Neural crest cell (in vitro differentiated cells): ENCODE results near the gene USP31. TPM values are rescaled to one million over a fixed set of nuclear protein-coding genes. Genes with fewer than 3 reads are reported as not detected.
A peak's percentile ranks its signal among the peaks of the same experiment; 100 is the strongest.

Source experiments
- DNase-seq: peaks from one replicate; pipeline ENCODE4 v3.0.0; 2021; ENCODE audit warnings: low read depth, mixed read lengths, low spot score
- H3K27ac Mint-ChIP-seq: one replicate; pipeline ENCODE4 v1.8.0; 2021; ENCODE audit warnings: mild to moderate bottlenecking, mixed read lengths; ENCODE audit not compliant: unreplicated experiment
- H3K27me3 Mint-ChIP-seq: 2 replicates; pipeline ENCODE4 v1.8.0; 2021; ENCODE audit warnings: low read depth, mild to moderate bottlenecking, mixed read lengths
- H3K36me3 Mint-ChIP-seq: 2 replicates; pipeline ENCODE4 v1.8.0; 2021; ENCODE audit warnings: low read depth, mild to moderate bottlenecking, mixed read lengths
- H3K4me1 Mint-ChIP-seq: 2 replicates; pipeline ENCODE4 v1.8.0; 2021; ENCODE audit warnings: mixed read lengths
- H3K4me3 Mint-ChIP-seq: one replicate; pipeline ENCODE4 v1.8.0; 2021; ENCODE audit warnings: mild to moderate bottlenecking, mixed read lengths
- H3K9me3 Mint-ChIP-seq: 2 replicates; pipeline ENCODE4 v1.8.0; 2021; ENCODE audit warnings: mixed read lengths
- total RNA-seq: library from RNA; stranded (reverse); gene quantifications from 2 replicates; pipeline ENCODE4 v1.2.1, GENCODE V29; 2021
- TF ChIP-seq, protein P1 (sequence below): fragments of 200-600 bp; sonication (generic); conservative IDR thresholded peaks from 2 replicates; pipeline ENCODE4 v1.5.0; 2021; ENCODE audit warnings: antibody characterized with exemption, mild to moderate bottlenecking

Gene USP31
- total RNA-seq, 1 donor from 2014 or later: 13.7 TPM

GRCh38 chr16:23182206-23182678, 33.0 kb upstream of the USP31 start:
- TF ChIP-seq, protein P1, sequence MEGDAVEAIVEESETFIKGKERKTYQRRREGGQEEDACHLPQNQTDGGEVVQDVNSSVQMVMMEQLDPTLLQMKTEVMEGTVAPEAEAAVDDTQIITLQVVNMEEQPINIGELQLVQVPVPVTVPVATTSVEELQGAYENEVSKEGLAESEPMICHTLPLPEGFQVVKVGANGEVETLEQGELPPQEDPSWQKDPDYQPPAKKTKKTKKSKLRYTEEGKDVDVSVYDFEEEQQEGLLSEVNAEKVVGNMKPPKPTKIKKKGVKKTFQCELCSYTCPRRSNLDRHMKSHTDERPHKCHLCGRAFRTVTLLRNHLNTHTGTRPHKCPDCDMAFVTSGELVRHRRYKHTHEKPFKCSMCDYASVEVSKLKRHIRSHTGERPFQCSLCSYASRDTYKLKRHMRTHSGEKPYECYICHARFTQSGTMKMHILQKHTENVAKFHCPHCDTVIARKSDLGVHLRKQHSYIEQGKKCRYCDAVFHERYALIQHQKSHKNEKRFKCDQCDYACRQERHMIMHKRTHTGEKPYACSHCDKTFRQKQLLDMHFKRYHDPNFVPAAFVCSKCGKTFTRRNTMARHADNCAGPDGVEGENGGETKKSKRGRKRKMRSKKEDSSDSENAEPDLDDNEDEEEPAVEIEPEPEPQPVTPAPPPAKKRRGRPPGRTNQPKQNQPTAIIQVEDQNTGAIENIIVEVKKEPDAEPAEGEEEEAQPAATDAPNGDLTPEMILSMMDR: peak; percentile 92
- Mint-ChIP-seq H3K36me3 (no peaks in the 10 kb centered on the region), H3K9me3 (no peaks in the 10 kb centered on the region), H3K27ac (no peak overlapping the region), H3K4me3 (peak overlapping the region; percentile 32), H3K4me1 (peaks cover 5% of the 10 kb centered on the region), H3K27me3 (peaks cover 82% of the 10 kb centered on the region)
- peak; percentile 69 for DNase-seq

GRCh38 chr16:23181506-23181905, 32.3 kb upstream of the USP31 start:
- peaks cover 78% of the 10 kb centered on the region for H3K27me3 Mint-ChIP-seq
- H3K36me3 Mint-ChIP-seq: no peaks in the 10 kb centered on the region

GRCh38 chr16:23175651-23176050, 26.4 kb upstream of the USP31 start:
- Mint-ChIP-seq H3K36me3 (no peaks in the 10 kb centered on the region), H3K27ac (no peak overlapping the region), H3K9me3 (no peaks in the 10 kb centered on the region), H3K4me3 (no peak overlapping the region), H3K4me1 (no peaks in the 10 kb centered on the region), H3K27me3 (peaks cover 70% of the 10 kb centered on the region)
- TF ChIP-seq, protein P1: no peak
- DNase-seq: no peak

More at GRCh38 chr16:23181506-23181905, 32.3 kb upstream of the USP31 start:
- TF ChIP-seq, protein P1: no peak
- Mint-ChIP-seq H3K9me3 (no peaks in the 10 kb centered on the region), H3K4me1 (peaks cover 5% of the 10 kb centered on the region), H3K27ac (no peak overlapping the region), H3K4me3 (no peak overlapping the region)
- no peak for DNase-seq

- Mint-ChIP-seq H3K27ac (no peak overlapping the region), H3K9me3 (no peaks in the 10 kb centered on the region), H3K4me3 (no peak overlapping the region), H3K36me3 (no peaks in the 10 kb centered on the region), H3K27me3 (peaks cover 74% of the 10 kb centered on the region), H3K4me1 (no peaks in the 10 kb centered on the region)
- no peak for DNase-seq
- TF ChIP-seq, protein P1: no peak
Observed at GRCh38 chr16:23174622-23175021, 25.4 kb upstream of the USP31 start.

DNA sequence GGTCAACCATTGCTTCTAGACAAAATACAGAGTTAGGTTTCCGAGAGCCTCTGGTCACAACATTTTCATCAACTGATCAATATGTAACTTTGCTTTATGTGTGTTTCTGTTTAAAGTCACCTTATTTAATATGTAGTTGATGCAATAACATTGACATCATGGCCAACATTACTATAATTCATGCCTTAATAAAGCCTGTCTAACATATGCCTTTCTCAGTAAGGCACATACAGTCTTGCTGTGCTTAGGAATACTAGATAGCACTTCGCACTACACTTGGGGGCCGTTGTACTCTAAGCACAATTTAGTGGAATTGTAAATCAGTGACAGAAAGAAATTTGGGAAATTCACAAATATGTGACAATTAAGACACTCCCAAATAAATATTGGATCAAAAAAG, 23.7 kb upstream of the USP31 start:
- no peak overlapping the region for H3K27ac Mint-ChIP-seq
- H3K36me3 Mint-ChIP-seq: no peaks in the 10 kb centered on the region
- no peak overlapping the region for H3K4me3 Mint-ChIP-seq
- peaks cover 71% of the 10 kb centered on the region for H3K27me3 Mint-ChIP-seq
- TF ChIP-seq, protein P1: no peak
- no peaks in the 10 kb centered on the region for H3K9me3 Mint-ChIP-seq
- no peaks in the 10 kb centered on the region for H3K4me1 Mint-ChIP-seq
- no peak for DNase-seq

DNA sequence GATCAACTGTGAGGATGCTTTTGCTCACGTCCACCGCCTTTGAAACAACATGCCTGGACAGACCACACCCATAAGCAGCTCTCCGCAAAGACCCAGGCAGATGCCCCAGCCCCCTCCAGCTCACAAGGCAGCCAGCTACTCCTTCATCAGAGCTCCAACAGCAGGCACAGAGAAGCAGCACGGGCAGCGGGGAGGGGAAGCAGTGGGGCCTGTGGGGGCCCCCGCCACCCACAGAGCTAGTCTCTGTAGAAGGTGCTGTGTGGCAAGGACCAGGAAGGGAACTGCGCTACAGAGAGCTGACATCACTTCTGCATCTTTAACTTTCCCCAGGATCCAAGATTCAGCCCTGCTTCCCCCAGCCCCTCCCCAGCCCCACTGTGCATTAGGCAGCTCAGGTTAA, 23.3 kb upstream of the USP31 start:
- no peaks in the 10 kb centered on the region for H3K36me3 Mint-ChIP-seq
- H3K4me1 Mint-ChIP-seq: no peaks in the 10 kb centered on the region
- no peaks in the 10 kb centered on the region for H3K9me3 Mint-ChIP-seq
- TF ChIP-seq, protein P1: no peak
- no peak overlapping the region for H3K4me3 Mint-ChIP-seq
- H3K27me3 Mint-ChIP-seq: peaks cover 75% of the 10 kb centered on the region
- DNase-seq: no peak
- H3K27ac Mint-ChIP-seq: no peak overlapping the region
